OCI-LY1 (cell line): ENCODE measurements around the gene BATF.

Source experiments
- CTCF ChIP-seq: fragments of 200-600 bp; sonication (generic), shearing (Covaris generic); IDR thresholded peaks from 2 replicates; pipeline ENCODE4 v1.5.1; 2017; ENCODE audit warnings: mild to moderate bottlenecking, antibody characterized with exemption, low read length, moderate library complexity, mixed read lengths
- EZH2 ChIP-seq: fragments of 200-600 bp; sonication (generic), shearing (Covaris generic); IDR thresholded peaks from 2 replicates; pipeline ENCODE4 v1.8.0; 2017; ENCODE audit warnings: borderline replicate concordance, mixed run types, mild to moderate bottlenecking, antibody characterized with exemption, low read length, moderate library complexity, mixed read lengths

DNA sequence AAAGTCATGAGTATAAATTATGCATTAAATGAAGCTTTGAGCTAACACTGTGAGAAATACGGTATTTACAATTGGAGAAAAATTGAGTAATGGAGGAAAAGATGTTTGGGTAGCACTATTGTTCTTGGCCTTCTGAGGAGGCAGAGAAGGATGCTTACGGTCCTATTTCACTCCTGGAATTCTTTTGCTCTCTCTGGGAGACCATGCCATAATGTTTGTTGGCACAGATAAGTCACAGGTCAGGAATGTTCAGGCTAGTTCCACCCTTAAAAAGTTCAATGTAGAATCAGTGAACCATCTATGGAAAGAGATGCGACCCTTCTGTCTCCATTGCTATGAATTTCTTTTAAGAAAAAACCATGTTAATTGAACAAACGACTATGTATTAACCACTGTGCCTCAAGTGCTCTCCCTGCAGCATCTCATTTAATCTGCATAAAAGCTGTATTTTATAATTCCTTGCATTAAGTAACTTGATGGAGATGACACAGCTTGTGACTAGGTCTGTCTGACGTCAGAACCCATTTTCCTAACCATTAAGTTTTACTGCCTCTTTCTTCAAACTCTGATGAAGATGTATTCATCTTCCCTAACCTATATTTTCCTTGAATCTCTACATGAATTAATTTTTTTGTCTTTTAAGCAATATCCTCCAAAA lies 9.5 kb downstream of the BATF start:
- TF ChIP-seq CTCF (no peak), EZH2 (no peak)
